Panc1 (cell line): ENCODE data around the gene RASGRF2. TPM values are rescaled to one million over a fixed set of nuclear protein-coding genes. Genes with fewer than 3 reads are reported as not detected.

ENCODE experiments used
- ATAC-seq: fragments of 200-7000 bp; cut with Tn5 transposase; 2 replicates; pipeline ENCODE4 v1.9.1; 2020; ENCODE audit warnings: mild to moderate bottlenecking, moderate library complexity
- BruUV-seq: library from RNA; stranded (reverse); fragments of 400-500 nt; replicated peaks from 2 replicates; lab custom pipeline; 2021; lab: Mats Ljungman, UMichigan
- CTCF ChIA-PET: fragments of 300-600 bp; sonication (Branson Sonifier 250); formaldehyde crosslinking; loops from one replicate; lab custom pipeline; 2022; ENCODE audit warnings: antibody characterized with exemption; lab: Charles Lee
- POLR2A ChIA-PET: fragments of 300-600 bp; sonication (Branson Sonifier 250); formaldehyde crosslinking; loops from one replicate; lab custom pipeline; 2022; ENCODE audit warnings: antibody characterized with exemption; lab: Charles Lee
- DNase-seq: peaks from one replicate; pipeline ENCODE4 v3.0.0-alpha.2; 2010; ENCODE audit warnings: low read depth, low spot score
- H3K27ac ChIP-seq: 2 replicates; pipeline ENCODE4 v1.5.1; 2011; ENCODE audit warnings: mild to moderate bottlenecking, low read length, inconsistent platforms
- H3K27me3 ChIP-seq: fragments of 200-500 bp; sonication (Bioruptor generic); 2 replicates; pipeline ENCODE4 v1.6.0; 2014; ENCODE audit warnings: low read length, inconsistent platforms; ENCODE audit not compliant: control insufficient read depth, insufficient read depth
- H3K36me3 ChIP-seq: fragments of 200-500 bp; sonication (Bioruptor generic); 2 replicates; pipeline ENCODE4 v1.5.1; 2014; ENCODE audit warnings: inconsistent platforms, mild to moderate bottlenecking, low read length, moderate library complexity; ENCODE audit not compliant: control insufficient read depth, insufficient read depth
- H3K4me1 ChIP-seq: 2 replicates; pipeline ENCODE4 v1.5.1; 2011; ENCODE audit warnings: inconsistent platforms, mild to moderate bottlenecking, low read length, moderate library complexity; ENCODE audit not compliant: control insufficient read depth, insufficient read depth
- H3K4me3 ChIP-seq, 2 experiments: 2 replicates each; pipeline ENCODE4 v1.5.1; 2011 to 2012; ENCODE audit warnings: low read depth in 2 of 2, low read length in 2 of 2, mild to moderate bottlenecking in 2 of 2, inconsistent platforms in 1 of 2, moderate library complexity in 1 of 2
- H3K9me3 ChIP-seq: fragments of 200-500 bp; sonication (Bioruptor generic); 2 replicates; pipeline ENCODE4 v1.5.1; 2014; ENCODE audit warnings: low read depth, mild to moderate bottlenecking, inconsistent platforms, low read length, moderate library complexity; ENCODE audit not compliant: control insufficient read depth, insufficient read depth
- POLR2AphosphoS5 ChIP-seq: IDR thresholded peaks from 2 replicates; pipeline ENCODE4 v1.6.1; 2012; ENCODE audit warnings: mild to moderate bottlenecking, low read depth, low read length, moderate library complexity
- SIN3A ChIP-seq: IDR thresholded peaks from 2 replicates; pipeline ENCODE4 v1.6.1; 2012; ENCODE audit warnings: low read depth, mild to moderate bottlenecking, low read length, moderate library complexity, borderline replicate concordance; ENCODE audit not compliant: insufficient read depth
- TCF7L2 ChIP-seq: IDR thresholded peaks from 2 replicates; pipeline ENCODE4 v1.6.1; 2011; ENCODE audit warnings: mild to moderate bottlenecking, low read depth, low read length, inconsistent platforms
- in situ Hi-C: cut with HindIII; loops from 2 replicates; pipeline ENCODE4 v1.10.0; 2016; ENCODE audit warnings: low sequenced_read_pairs, low pct_unique_long_range_greater_than_20kb
- intact Hi-C: fragments of 100-400 bp; cut with micrococcal nuclease; formaldehyde crosslinking; loops from one replicate; pipeline ENCODE4 v1.10.0; 2022; ENCODE audit not compliant: unreplicated experiment
- total RNA-seq: library from RNA; stranded (reverse); gene quantifications from one replicate; pipeline ENCODE4 v1.2.1, GENCODE V29; 2021; ENCODE audit not compliant: unreplicated experiment
- TF ChIP-seq, protein P1 (sequence below): fragments of 450-650 bp; IDR thresholded peaks from 2 replicates; pipeline ENCODE4 v1.5.1; 2017; ENCODE audit warnings: mild to moderate bottlenecking
- TF ChIP-seq, protein P2 (sequence below), 2 experiments: IDR thresholded peaks; 2 replicates each; pipeline ENCODE4 v1.6.1; 2011 to 2012; ENCODE audit warnings: low read depth in 2 of 2, control low read depth in 1 of 2, low read length in 1 of 2, mild to moderate bottlenecking in 1 of 2, moderate library complexity in 1 of 2; ENCODE audit not compliant: insufficient read depth in 1 of 2

The RASGRF2 gene
- total RNA-seq, 1 experiment from 2014 or later, result 4.7 TPM

DNA sequence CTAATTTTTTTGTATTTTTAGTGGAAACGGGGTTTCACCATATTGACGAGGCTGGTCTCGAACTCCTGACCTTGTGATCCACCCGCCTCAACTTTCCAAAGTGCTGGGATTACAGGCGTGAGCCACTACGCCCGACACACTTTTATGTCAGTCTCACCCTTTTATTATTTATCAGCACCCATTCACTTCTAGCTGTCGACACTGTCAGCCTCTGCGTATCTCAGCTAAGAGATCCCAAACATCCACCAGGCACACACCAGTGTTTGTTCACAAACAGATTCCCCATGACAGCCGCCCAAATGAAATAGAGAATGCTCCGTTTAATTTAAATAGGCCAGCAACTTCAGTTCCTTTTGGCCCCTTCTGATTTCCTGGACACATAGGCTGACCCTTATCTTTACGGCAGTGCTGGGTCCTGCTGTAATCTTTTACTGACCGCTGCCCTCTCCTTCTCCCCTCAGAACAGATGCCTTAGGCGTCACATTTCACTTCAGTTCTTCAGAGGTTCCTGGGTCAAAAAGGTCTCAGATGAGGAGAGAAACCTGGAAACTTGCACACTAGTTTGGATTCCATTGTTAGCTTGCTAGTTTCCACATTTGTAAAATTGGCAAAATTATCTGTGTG lies 229.8 kb downstream of the RASGRF2 start:
- BruUV-seq, result no TSS peak
- TF ChIP-seq, protein P1, sequence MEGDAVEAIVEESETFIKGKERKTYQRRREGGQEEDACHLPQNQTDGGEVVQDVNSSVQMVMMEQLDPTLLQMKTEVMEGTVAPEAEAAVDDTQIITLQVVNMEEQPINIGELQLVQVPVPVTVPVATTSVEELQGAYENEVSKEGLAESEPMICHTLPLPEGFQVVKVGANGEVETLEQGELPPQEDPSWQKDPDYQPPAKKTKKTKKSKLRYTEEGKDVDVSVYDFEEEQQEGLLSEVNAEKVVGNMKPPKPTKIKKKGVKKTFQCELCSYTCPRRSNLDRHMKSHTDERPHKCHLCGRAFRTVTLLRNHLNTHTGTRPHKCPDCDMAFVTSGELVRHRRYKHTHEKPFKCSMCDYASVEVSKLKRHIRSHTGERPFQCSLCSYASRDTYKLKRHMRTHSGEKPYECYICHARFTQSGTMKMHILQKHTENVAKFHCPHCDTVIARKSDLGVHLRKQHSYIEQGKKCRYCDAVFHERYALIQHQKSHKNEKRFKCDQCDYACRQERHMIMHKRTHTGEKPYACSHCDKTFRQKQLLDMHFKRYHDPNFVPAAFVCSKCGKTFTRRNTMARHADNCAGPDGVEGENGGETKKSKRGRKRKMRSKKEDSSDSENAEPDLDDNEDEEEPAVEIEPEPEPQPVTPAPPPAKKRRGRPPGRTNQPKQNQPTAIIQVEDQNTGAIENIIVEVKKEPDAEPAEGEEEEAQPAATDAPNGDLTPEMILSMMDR, result no peak
- TF ChIP-seq POLR2AphosphoS5, result no peak
- no peak for TF ChIP-seq TCF7L2
- TF ChIP-seq SIN3A, result no peak
- TF ChIP-seq, protein P2, sequence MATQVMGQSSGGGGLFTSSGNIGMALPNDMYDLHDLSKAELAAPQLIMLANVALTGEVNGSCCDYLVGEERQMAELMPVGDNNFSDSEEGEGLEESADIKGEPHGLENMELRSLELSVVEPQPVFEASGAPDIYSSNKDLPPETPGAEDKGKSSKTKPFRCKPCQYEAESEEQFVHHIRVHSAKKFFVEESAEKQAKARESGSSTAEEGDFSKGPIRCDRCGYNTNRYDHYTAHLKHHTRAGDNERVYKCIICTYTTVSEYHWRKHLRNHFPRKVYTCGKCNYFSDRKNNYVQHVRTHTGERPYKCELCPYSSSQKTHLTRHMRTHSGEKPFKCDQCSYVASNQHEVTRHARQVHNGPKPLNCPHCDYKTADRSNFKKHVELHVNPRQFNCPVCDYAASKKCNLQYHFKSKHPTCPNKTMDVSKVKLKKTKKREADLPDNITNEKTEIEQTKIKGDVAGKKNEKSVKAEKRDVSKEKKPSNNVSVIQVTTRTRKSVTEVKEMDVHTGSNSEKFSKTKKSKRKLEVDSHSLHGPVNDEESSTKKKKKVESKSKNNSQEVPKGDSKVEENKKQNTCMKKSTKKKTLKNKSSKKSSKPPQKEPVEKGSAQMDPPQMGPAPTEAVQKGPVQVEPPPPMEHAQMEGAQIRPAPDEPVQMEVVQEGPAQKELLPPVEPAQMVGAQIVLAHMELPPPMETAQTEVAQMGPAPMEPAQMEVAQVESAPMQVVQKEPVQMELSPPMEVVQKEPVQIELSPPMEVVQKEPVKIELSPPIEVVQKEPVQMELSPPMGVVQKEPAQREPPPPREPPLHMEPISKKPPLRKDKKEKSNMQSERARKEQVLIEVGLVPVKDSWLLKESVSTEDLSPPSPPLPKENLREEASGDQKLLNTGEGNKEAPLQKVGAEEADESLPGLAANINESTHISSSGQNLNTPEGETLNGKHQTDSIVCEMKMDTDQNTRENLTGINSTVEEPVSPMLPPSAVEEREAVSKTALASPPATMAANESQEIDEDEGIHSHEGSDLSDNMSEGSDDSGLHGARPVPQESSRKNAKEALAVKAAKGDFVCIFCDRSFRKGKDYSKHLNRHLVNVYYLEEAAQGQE (IDR thresholded peaks at IDR 0.05; ENCODE audit: insufficient read depth in 1 of 2, low read depth in 2 of 2, low read length in 1 of 2), result no peak
- no peak overlapping the region; the same call in 1 of the 2 replicates for H3K27ac ChIP-seq
- no peaks in the 10 kb centered on the region for H3K9me3 ChIP-seq
- DNase-seq (no peak), ATAC-seq (no peak)
- no peaks in the 10 kb centered on the region for H3K36me3 ChIP-seq
- ChIA-PET CTCF (no interaction called here), POLR2A (no interaction called here)
- no peaks in the 10 kb centered on the region for H3K27me3 ChIP-seq
- H3K4me1 ChIP-seq, result 0 out of 2 replicates have a peak, but pooled peaks cover 2% of the 10 kb centered on the region
- H3K4me3 ChIP-seq, result no peak overlapping the region
- in situ Hi-C loops, result no loop called here
- intact Hi-C loops, result loop anchor here (10.0 kb wide), 1 partner anchor 505 kb away; no protein-coding TSS in a partner anchor

- H3K27me3 ChIP-seq, result no peaks in the 10 kb centered on the region
- no peak for TF ChIP-seq POLR2AphosphoS5
- no peak for TF ChIP-seq TCF7L2
- TF ChIP-seq, protein P2 (IDR thresholded peaks at IDR 0.05; ENCODE audit: insufficient read depth in 1 of 2, low read depth in 2 of 2, low read length in 1 of 2), result no peak
- DNase-seq, result no peak
- H3K4me3 ChIP-seq, result no peak overlapping the region
- ChIA-PET CTCF (no interaction called here), POLR2A (no interaction called here)
- in situ Hi-C loops, result no loop called here
- no peak for ATAC-seq
- intact Hi-C loops, result loop anchor here (10.0 kb wide), 1 partner anchor 507 kb away; no protein-coding TSS in a partner anchor
- H3K4me1 ChIP-seq, result 0 out of 2 replicates have a peak, but pooled peaks cover 2% of the 10 kb centered on the region
- no peaks in the 10 kb centered on the region for H3K9me3 ChIP-seq
- no TSS peak for BruUV-seq
- no peaks in the 10 kb centered on the region for H3K36me3 ChIP-seq
- H3K27ac ChIP-seq, result no peak overlapping the region
These were observed 231.7 kb downstream of the RASGRF2 start for GRCh38 chr5:81191726-81192372.
